ENCODE measurements around the gene CDC14A.

Gene CDC14A, protein sequence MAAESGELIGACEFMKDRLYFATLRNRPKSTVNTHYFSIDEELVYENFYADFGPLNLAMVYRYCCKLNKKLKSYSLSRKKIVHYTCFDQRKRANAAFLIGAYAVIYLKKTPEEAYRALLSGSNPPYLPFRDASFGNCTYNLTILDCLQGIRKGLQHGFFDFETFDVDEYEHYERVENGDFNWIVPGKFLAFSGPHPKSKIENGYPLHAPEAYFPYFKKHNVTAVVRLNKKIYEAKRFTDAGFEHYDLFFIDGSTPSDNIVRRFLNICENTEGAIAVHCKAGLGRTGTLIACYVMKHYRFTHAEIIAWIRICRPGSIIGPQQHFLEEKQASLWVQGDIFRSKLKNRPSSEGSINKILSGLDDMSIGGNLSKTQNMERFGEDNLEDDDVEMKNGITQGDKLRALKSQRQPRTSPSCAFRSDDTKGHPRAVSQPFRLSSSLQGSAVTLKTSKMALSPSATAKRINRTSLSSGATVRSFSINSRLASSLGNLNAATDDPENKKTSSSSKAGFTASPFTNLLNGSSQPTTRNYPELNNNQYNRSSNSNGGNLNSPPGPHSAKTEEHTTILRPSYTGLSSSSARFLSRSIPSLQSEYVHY

DNA sequence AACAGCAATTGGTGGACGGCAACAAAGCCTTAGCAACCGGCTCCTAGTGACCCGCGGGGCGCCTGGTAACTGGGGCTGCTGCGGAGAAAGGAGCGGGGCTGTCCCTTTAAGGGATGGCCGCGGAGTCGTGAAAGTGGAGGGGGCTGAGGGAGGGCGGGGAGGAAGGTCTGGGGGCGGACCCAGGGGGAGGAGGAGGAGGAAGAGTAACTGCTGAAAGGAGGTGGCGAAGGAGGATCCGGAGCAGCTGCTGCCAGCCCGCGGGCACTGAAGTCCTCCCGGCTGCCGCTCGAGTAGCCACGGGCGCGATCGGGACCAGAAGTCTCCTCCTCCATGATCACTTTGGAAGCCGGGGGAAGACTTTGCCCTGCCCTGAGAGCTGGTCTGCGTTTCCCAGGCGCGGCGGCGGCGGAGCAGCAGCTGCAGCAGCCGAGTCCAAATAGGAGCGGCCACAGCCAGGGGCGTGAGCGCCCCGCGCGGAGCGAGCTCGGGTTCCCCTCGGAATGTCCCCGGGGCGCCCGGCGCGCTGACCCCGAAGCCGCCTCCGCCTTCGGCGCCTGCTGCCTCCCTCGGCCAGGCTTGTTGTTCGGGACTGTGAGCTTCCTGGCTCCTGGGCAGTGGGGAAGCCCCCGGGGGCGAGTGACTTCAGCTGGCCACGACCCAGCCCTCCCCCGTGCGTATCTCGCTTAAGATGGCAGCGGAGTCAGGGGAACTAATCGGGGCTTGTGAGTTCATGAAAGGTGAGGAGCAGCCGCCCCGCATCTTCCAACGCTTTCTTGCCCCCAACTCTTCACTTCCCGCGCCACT is at the start of gene CDC14A:
TSS of gene CDC14A (plus strand) at position 240 of the 804 bp plus-strand sequence. CDS start at position 689, 449 bp downstream.
- ChIA-PET CTCF (interaction anchor here (1.6 kb wide), 1 partner anchor 107 kb away, joined by 4 read pairs; no protein-coding TSS in a partner anchor), POLR2A (interaction anchor here (0.6 to 3.4 kb wide), 9 partner anchors 10 to 219 kb away, joined by 3 to 23 read pairs (median 4); partner anchors contain the start of genes DBT, RTCA, SASS6 and TRMT13)
- TF ChIP-seq ELF4 (IDR thresholded peaks at IDR 0.05) (no peak), BHLHE40 (IDR thresholded peaks at IDR 0.05; ENCODE audit: borderline replicate concordance) (no peak), ZNF384 (IDR thresholded peaks at IDR 0.05) (no peak), TARDBP (IDR thresholded peaks at IDR 0.05) (no peak), SP1 (IDR thresholded peaks at IDR 0.05) (no peak), FOXK2 (IDR thresholded peaks at IDR 0.05) (no peak), SUZ12 (IDR thresholded peaks at IDR 0.05) (no peak), FOXA1 (IDR thresholded peaks at IDR 0.05) (no peak), FOXM1 (IDR thresholded peaks at IDR 0.05; ENCODE audit: borderline replicate concordance) (no peak)
- DNase-seq (ENCODE audit: extremely low spot score): peak; percentile 94

DNA sequence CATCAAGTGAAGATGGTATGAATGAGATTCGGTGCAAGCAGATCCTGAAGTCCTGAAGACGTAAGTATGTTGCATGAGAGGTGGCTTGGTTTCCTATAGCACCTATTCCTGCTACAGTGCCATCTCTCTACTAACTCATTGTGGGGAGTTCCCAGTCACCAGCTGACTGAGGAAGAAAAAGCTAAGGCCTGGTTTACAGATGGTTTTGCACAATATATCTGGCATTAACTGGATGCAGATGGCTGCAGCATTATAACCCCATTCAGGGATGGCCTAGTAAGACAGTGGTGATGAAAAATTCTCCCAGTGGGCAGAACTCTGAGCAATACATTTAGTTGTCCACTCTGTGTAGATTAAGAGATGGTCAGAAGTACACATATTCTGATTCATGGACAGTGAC is 49.6 kb upstream of the CDC14A start:
- ChIA-PET CTCF (no interaction called here), POLR2A (no interaction called here)
- DNase-seq (ENCODE audit: extremely low spot score): no peak
- TF ChIP-seq ZNF384 (IDR thresholded peaks at IDR 0.05) (no peak), BHLHE40 (IDR thresholded peaks at IDR 0.05; ENCODE audit: borderline replicate concordance) (no peak), NFRKB (IDR thresholded peaks at IDR 0.05) (no peak), CTBP1 (IDR thresholded peaks at IDR 0.05; ENCODE audit: borderline replicate concordance) (no peak), TARDBP (IDR thresholded peaks at IDR 0.05) (no peak), ELF4 (IDR thresholded peaks at IDR 0.05) (no peak), FOXM1 (IDR thresholded peaks at IDR 0.05; ENCODE audit: borderline replicate concordance) (no peak), SP1 (IDR thresholded peaks at IDR 0.05) (no peak), ARNT (IDR thresholded peaks at IDR 0.05) (no peak), FOXA1 (IDR thresholded peaks at IDR 0.05) (no peak), FOXK2 (IDR thresholded peaks at IDR 0.05) (no peak), HDGF (IDR thresholded peaks at IDR 0.05; ENCODE audit: borderline replicate concordance) (no peak), L3MBTL2 (conservative IDR thresholded peaks at IDR 0.05) (no peak)
- TF ChIP-seq, protein P1, sequence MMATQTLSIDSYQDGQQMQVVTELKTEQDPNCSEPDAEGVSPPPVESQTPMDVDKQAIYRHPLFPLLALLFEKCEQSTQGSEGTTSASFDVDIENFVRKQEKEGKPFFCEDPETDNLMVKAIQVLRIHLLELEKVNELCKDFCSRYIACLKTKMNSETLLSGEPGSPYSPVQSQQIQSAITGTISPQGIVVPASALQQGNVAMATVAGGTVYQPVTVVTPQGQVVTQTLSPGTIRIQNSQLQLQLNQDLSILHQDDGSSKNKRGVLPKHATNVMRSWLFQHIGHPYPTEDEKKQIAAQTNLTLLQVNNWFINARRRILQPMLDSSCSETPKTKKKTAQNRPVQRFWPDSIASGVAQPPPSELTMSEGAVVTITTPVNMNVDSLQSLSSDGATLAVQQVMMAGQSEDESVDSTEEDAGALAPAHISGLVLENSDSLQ (IDR thresholded peaks at IDR 0.05): no peak

DNA sequence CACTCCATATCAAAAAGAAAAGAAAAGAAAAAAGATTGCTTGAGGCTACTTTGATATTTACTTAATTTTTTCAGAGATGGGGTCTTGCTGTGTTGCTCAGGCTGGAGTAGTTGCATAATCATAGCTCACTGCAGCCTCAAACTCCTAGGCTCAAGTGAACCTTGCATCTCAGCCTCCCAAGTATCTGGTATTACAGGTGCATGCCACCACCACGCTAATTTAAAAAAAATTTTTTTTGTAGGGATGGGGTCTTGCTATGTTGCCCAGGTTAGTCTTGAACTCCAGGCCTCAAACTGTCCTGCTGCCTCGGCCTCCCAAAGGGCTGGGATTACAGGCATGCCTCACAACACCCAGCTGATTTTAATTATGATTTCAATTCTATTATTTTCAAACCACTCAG is 48.1 kb upstream of the CDC14A start:
- no peak for TF ChIP-seq BHLHE40 (IDR thresholded peaks at IDR 0.05; ENCODE audit: borderline replicate concordance)
- TF ChIP-seq L3MBTL2 (conservative IDR thresholded peaks at IDR 0.05): no peak
- no peak for TF ChIP-seq NFRKB (IDR thresholded peaks at IDR 0.05)
- no peak for TF ChIP-seq ARNT (IDR thresholded peaks at IDR 0.05)
- TF ChIP-seq, protein P1 (IDR thresholded peaks at IDR 0.05): no peak
- TF ChIP-seq FOXA1 (IDR thresholded peaks at IDR 0.05): no peak
- ChIA-PET POLR2A (no interaction called here), CTCF (no interaction called here)
- DNase-seq (ENCODE audit: extremely low spot score): no peak

DNA sequence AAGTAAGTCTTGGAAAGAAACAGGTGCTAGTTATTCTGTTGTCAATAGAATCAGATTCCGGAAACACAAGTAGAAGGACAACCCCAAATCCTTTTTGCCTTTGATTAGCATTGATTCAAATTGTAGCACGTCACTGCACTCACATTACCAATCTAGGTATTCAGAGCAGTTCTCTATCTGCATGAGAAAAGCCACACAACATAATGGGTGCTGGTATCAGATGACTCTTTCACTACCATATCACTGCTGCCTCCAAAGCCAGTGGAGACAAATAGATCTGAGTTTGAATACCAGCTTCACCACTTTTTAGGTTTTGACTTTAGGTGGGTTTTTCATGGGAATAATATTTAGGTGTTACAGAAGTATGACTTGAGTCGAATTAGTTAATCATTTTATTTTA is 47.4 kb upstream of the CDC14A start:
- no peak for TF ChIP-seq ZNF384 (IDR thresholded peaks at IDR 0.05)
- no peak for TF ChIP-seq ARNT (IDR thresholded peaks at IDR 0.05)
- TF ChIP-seq L3MBTL2 (conservative IDR thresholded peaks at IDR 0.05): no peak
- no peak for TF ChIP-seq FOXK2 (IDR thresholded peaks at IDR 0.05)
- no peak for TF ChIP-seq TARDBP (IDR thresholded peaks at IDR 0.05)
- TF ChIP-seq NFRKB (IDR thresholded peaks at IDR 0.05): no peak
- no peak for TF ChIP-seq SUZ12 (IDR thresholded peaks at IDR 0.05)
- TF ChIP-seq BHLHE40 (IDR thresholded peaks at IDR 0.05; ENCODE audit: borderline replicate concordance): no peak
- no peak for TF ChIP-seq HDGF (IDR thresholded peaks at IDR 0.05; ENCODE audit: borderline replicate concordance)
- TF ChIP-seq LEF1 (IDR thresholded peaks at IDR 0.05; ENCODE audit: borderline replicate concordance): no peak
- TF ChIP-seq ELF4 (IDR thresholded peaks at IDR 0.05): no peak
- POLR2A ChIA-PET: no interaction called here
- no peak for DNase-seq (ENCODE audit: extremely low spot score)
- CTCF ChIA-PET: no interaction called here

- TF ChIP-seq HDGF (IDR thresholded peaks at IDR 0.05; ENCODE audit: borderline replicate concordance) (no peak), SUZ12 (IDR thresholded peaks at IDR 0.05) (no peak), BHLHE40 (IDR thresholded peaks at IDR 0.05; ENCODE audit: borderline replicate concordance) (no peak), SP1 (IDR thresholded peaks at IDR 0.05) (no peak), L3MBTL2 (conservative IDR thresholded peaks at IDR 0.05) (no peak), ELF4 (IDR thresholded peaks at IDR 0.05) (no peak), FOXM1 (IDR thresholded peaks at IDR 0.05; ENCODE audit: borderline replicate concordance) (no peak)
- TF ChIP-seq, protein P1 (IDR thresholded peaks at IDR 0.05): no peak
- POLR2A ChIA-PET: no interaction called here
- no peak for DNase-seq (ENCODE audit: extremely low spot score)
- CTCF ChIA-PET: no interaction called here
These were observed 46.4 kb upstream of the CDC14A start for GRCh38 chr1:100305954-100306353.

All from HEK293T (cell line).